ENCODE results near the gene DIS3.

- TF ChIP-seq CTCF (IDR thresholded peaks at IDR 0.05; ENCODE audit: low read length), result no peak
- TF ChIP-seq EZH2 (optimal IDR thresholded peaks at IDR 0.05; ENCODE audit: low read depth, low read length), result no peak
Measured at GRCh38 chr13:72804301-72804700, 22.6 kb upstream of the DIS3 start.
